Fibroblast of skin of abdomen (primary cell): ENCODE data around the gene MROH8.

Source experiments
- DNase-seq: peaks from one replicate; pipeline ENCODE4 v3.0.0-alpha.2; 2013

Gene MROH8

GRCh38 chr20:37198932-37199660, 19.7 kb upstream of the MROH8 start:
- DNase-seq = no peak

GRCh38 chr20:37194621-37195417, 15.5 kb upstream of the MROH8 start:
- DNase-seq = no peak

- no peak for DNase-seq
Measured at GRCh38 chr20:37193821-37194220, 14.5 kb upstream of the MROH8 start.

GRCh38 chr20:37193226-37193625, 13.9 kb upstream of the MROH8 start:
- no peak for DNase-seq

- DNase-seq = peak; percentile 85
Measured at GRCh38 chr20:37192137-37192854, 12.9 kb upstream of the MROH8 start.

- DNase-seq = no peak
Measured at GRCh38 chr20:37190354-37191112, 11.2 kb upstream of the MROH8 start.

- no peak for DNase-seq
Measured at GRCh38 chr20:37189416-37190016, 10.2 kb upstream of the MROH8 start.

GRCh38 chr20:37188787-37189186, 9.4 kb upstream of the MROH8 start:
- no peak for DNase-seq

GRCh38 chr20:37185686-37186085, 6.3 kb upstream of the MROH8 start:
- no peak for DNase-seq

GRCh38 chr20:37179683-37180524, 556 bp upstream of the MROH8 start:
- DNase-seq = peak; percentile 54

GRCh38 chr20:37172836-37173235, 6.5 kb downstream of the MROH8 start:
- no peak for DNase-seq

- DNase-seq = no peak
Measured at GRCh38 chr20:37166867-37167266, 12.5 kb downstream of the MROH8 start.

- no peak for DNase-seq
Measured at GRCh38 chr20:37165031-37165430, 14.3 kb downstream of the MROH8 start.

GRCh38 chr20:37163832-37164554, 15.4 kb downstream of the MROH8 start:
- no peak for DNase-seq

GRCh38 chr20:37162646-37163045, 16.7 kb downstream of the MROH8 start:
- DNase-seq = no peak

GRCh38 chr20:37161830-37162549, 17.4 kb downstream of the MROH8 start:
- DNase-seq = no peak

GRCh38 chr20:37160683-37161082, 18.7 kb downstream of the MROH8 start:
- no peak for DNase-seq

- no peak for DNase-seq
Measured at GRCh38 chr20:37158248-37158647, 21.1 kb downstream of the MROH8 start.

- no peak for DNase-seq
Measured at GRCh38 chr20:37155987-37156386, 23.4 kb downstream of the MROH8 start.
